ENCODE measurements around the gene MMAA.
"Not testable (repeated sequence)": the region's sequence is repeated elsewhere in the genome, so short reads cannot be mapped to it uniquely, and the experiment has no call there.

The MMAA gene

GRCh38 chr4:145618932-145619638 lies at the start of gene MMAA:
MMAA (plus strand) TSS chr4:145619385; CDS start chr4:145639140, 19,755 bp downstream.
- DNase-seq, result peak; percentile 96

- not testable (repeated sequence) for DNase-seq
Measured at GRCh38 chr4:145574546-145574945, 44.6 kb upstream of the MMAA start.

GRCh38 chr4:145580906-145581305 lies 38.3 kb upstream of the MMAA start:
- DNase-seq, result no peak

- DNase-seq, result no peak
Measured at GRCh38 chr4:145583191-145584055, 35.8 kb upstream of the MMAA start.

- DNase-seq, result no peak
Measured at GRCh38 chr4:145587088-145587754, 32.0 kb upstream of the MMAA start.

- not testable (repeated sequence) for DNase-seq
Measured at GRCh38 chr4:145589381-145589780, 29.8 kb upstream of the MMAA start.

- no peak for DNase-seq
Measured at GRCh38 chr4:145589916-145590702, 29.1 kb upstream of the MMAA start.

- no peak for DNase-seq
Measured at GRCh38 chr4:145602129-145602760, 16.9 kb upstream of the MMAA start.

- no peak for DNase-seq
Measured at GRCh38 chr4:145605941-145606340, 13.2 kb upstream of the MMAA start.

- DNase-seq, result peak; percentile 38
Measured at GRCh38 chr4:145609481-145610427, 9.4 kb upstream of the MMAA start.

- no peak for DNase-seq
Measured at GRCh38 chr4:145613566-145614232, 5.5 kb upstream of the MMAA start.

- DNase-seq, result no peak
Measured at GRCh38 chr4:145614233-145614610, 5.0 kb upstream of the MMAA start.

GRCh38 chr4:145618210-145618931 lies 814 bp upstream of the MMAA start:
- no peak for DNase-seq

GRCh38 chr4:145619639-145619996 lies 433 bp downstream of the MMAA start:
- no peak for DNase-seq

GRCh38 chr4:145622067-145622466 lies 2.9 kb downstream of the MMAA start:
- DNase-seq, result not testable (repeated sequence)

- no peak for DNase-seq
Measured at GRCh38 chr4:145623831-145624230, 4.6 kb downstream of the MMAA start.

GRCh38 chr4:145625677-145626622 lies 6.8 kb downstream of the MMAA start:
- no peak for DNase-seq

GRCh38 chr4:145626623-145626982 lies 7.4 kb downstream of the MMAA start:
- DNase-seq, result no peak

- no peak for DNase-seq
Measured at GRCh38 chr4:145635117-145635516, 15.9 kb downstream of the MMAA start.

Data from T1000 (cell line).